CD14-positive monocyte (primary cell): ENCODE data around the gene DES. TPM values are rescaled to one million over a fixed set of nuclear protein-coding genes. Genes with fewer than 3 reads are reported as not detected.

Source experiments
- DNase-seq, 3 donors: peaks; one replicate each; pipeline ENCODE4 v3.0.0-alpha.2; 2011 to 2022
- H2AFZ ChIP-seq: 2 replicates; pipeline ENCODE4 v1.6.0; 2012; ENCODE audit warnings: mild to moderate bottlenecking, low read depth, low read length, inconsistent platforms; ENCODE audit not compliant: insufficient read depth, poor library complexity, severe bottlenecking
- H3K27ac ChIP-seq, 2 donors: 1 replicate in 1 of 2; 2 replicates in 1 of 2; pipeline ENCODE4 v1.5.1; 2012 to 2013; ENCODE audit warnings: low read length in 2 of 2, control low read depth in 1 of 2, inconsistent platforms in 1 of 2, low read depth in 1 of 2, mild to moderate bottlenecking in 1 of 2
- H3K27me3 ChIP-seq, 2 donors: one replicate each; pipeline versions ENCODE4 v1.6.0 to v1.6.1; 2011 to 2013; ENCODE audit warnings: low read length in 2 of 2; ENCODE audit not compliant: control insufficient read depth in 2 of 2, insufficient read depth in 2 of 2
- H3K36me3 ChIP-seq, 2 donors: replicated peaks in 1 of 2; 1 replicate in 1 of 2; 2 replicates in 1 of 2; pipeline versions ENCODE4 v1.5.1 to v1.6.1; 2012 to 2013; ENCODE audit warnings: low read length in 2 of 2, control low read depth in 1 of 2, inconsistent platforms in 1 of 2, mild to moderate bottlenecking in 1 of 2; ENCODE audit not compliant: insufficient read depth in 2 of 2, control insufficient read depth in 1 of 2
- H3K4me1 ChIP-seq, 2 donors: 1 replicate in 1 of 2; 2 replicates in 1 of 2; pipeline versions ENCODE4 v1.5.1 to v1.6.1; 2012 to 2013; ENCODE audit warnings: low read length in 2 of 2, control low read depth in 1 of 2, inconsistent platforms in 1 of 2, mild to moderate bottlenecking in 1 of 2, moderate library complexity in 1 of 2; ENCODE audit not compliant: insufficient read depth in 2 of 2, control insufficient read depth in 1 of 2
- H3K4me2 ChIP-seq: replicated peaks from 2 replicates; pipeline ENCODE3; 2012; ENCODE audit warnings: low read length, moderate library complexity, mild to moderate bottlenecking; ENCODE audit not compliant: poor library complexity, severe bottlenecking; ENCODE audit errors: extremely low read depth
- H3K4me3 ChIP-seq, 3 experiments: fragments of 200-600 bp in 1 of 3; sonication (generic) in 1 of 3; replicated peaks in 1 of 3; 1 replicate in 2 of 3; 2 replicates in 1 of 3; pipeline ENCODE4 v1.5.1; 2011 to 2013; ENCODE audit warnings: low read length in 3 of 3, mild to moderate bottlenecking in 3 of 3, control low read depth in 2 of 3, low read depth in 2 of 3, inconsistent platforms in 1 of 3, moderate library complexity in 1 of 3
- H3K79me2 ChIP-seq: 2 replicates; pipeline ENCODE4 v1.6.0; 2012; ENCODE audit warnings: mild to moderate bottlenecking, control low read depth, inconsistent platforms, low read length, moderate library complexity; ENCODE audit not compliant: insufficient read depth
- H3K9ac ChIP-seq: 2 replicates; pipeline ENCODE4 v1.6.0; 2017; ENCODE audit warnings: low read length, mild to moderate bottlenecking; ENCODE audit not compliant: insufficient read depth, poor library complexity, severe bottlenecking
- H3K9me3 ChIP-seq, 2 donors: replicated peaks in 1 of 2; 1 replicate in 1 of 2; 2 replicates in 1 of 2; pipeline versions ENCODE4 v1.5.1 to v1.6.1; 2012 to 2013; ENCODE audit warnings: low read length in 2 of 2, control low read depth in 1 of 2; ENCODE audit not compliant: control insufficient read depth in 1 of 2, insufficient read depth in 1 of 2
- H4K20me1 ChIP-seq: 2 replicates; pipeline ENCODE4 v1.6.0; 2012; ENCODE audit warnings: mild to moderate bottlenecking, low read length, control low read depth, moderate library complexity; ENCODE audit not compliant: insufficient read depth
- H3K27ac Mint-ChIP-seq, 7 donors: one replicate each; pipeline ENCODE4 v1.8.0; 2020; ENCODE audit warnings: mild to moderate bottlenecking in 7 of 7, mixed read lengths in 7 of 7, moderate library complexity in 6 of 7, inconsistent platforms in 2 of 7
- H3K27me3 Mint-ChIP-seq, 3 donors: one replicate each; pipeline ENCODE4 v1.8.0; 2021 to 2022; ENCODE audit warnings: low read depth in 3 of 3, mild to moderate bottlenecking in 3 of 3, mixed read lengths in 3 of 3, moderate library complexity in 3 of 3, inconsistent platforms in 1 of 3
- H3K36me3 Mint-ChIP-seq, 2 donors: one replicate each; pipeline ENCODE4 v1.8.0; 2020; ENCODE audit warnings: mixed read lengths in 2 of 2, inconsistent platforms in 1 of 2, mild to moderate bottlenecking in 1 of 2
- H3K4me1 Mint-ChIP-seq: one replicate; pipeline ENCODE4 v1.8.0; 2020; ENCODE audit warnings: mild to moderate bottlenecking, mixed read lengths
- H3K4me3 Mint-ChIP-seq, 2 donors: one replicate each; pipeline ENCODE4 v1.8.0; 2020; ENCODE audit warnings: mild to moderate bottlenecking in 2 of 2, mixed read lengths in 2 of 2, moderate library complexity in 1 of 2
- H3K9me3 Mint-ChIP-seq, 7 donors: one replicate each; pipeline ENCODE4 v1.8.0; 2020 to 2022; ENCODE audit warnings: mixed read lengths in 7 of 7, mild to moderate bottlenecking in 6 of 7, moderate library complexity in 6 of 7, inconsistent platforms in 2 of 7
- CTCF ChIP-seq: fragments of 200-600 bp; IDR thresholded peaks from one replicate; pipeline ENCODE4 v1.8.0; 2022; ENCODE audit warnings: antibody characterized with exemption, mild to moderate bottlenecking
- WGBS: methylation state at CpG from one replicate; pipeline ENCODE4 v1.1.5; 2013; ENCODE audit warnings: missing lambda C conversion rate; ENCODE audit not compliant: insufficient coverage; 5-methylcytosine and 5-hydroxymethylcytosine counted together
- intact Hi-C, 2 donors: fragments of 100-400 bp; cut with micrococcal nuclease; formaldehyde crosslinking; loops; one replicate each; pipeline versions ENCODE4 v1.15.0 to v1.15.1; 2023
- polyA plus RNA-seq, 3 donors: library from polyadenylated mRNA; depleted of rRNA in 1 of 3; unstranded in 2 of 3; stranded (reverse) in 1 of 3; fragments of 300-500 nt in 2 of 3; fragments of >200 nt in 1 of 3; fragmentation: Illumina TruSeq in 2 of 3; gene quantifications; 1 replicate in 2 of 3; 2 replicates in 1 of 3; pipeline ENCODE4 v1.2.3, GENCODE V29; 2012 to 2021

Gene DES
- polyA plus RNA-seq, 3 donors, result 2.4 to 4.0 (median 2.4) TPM

DNA sequence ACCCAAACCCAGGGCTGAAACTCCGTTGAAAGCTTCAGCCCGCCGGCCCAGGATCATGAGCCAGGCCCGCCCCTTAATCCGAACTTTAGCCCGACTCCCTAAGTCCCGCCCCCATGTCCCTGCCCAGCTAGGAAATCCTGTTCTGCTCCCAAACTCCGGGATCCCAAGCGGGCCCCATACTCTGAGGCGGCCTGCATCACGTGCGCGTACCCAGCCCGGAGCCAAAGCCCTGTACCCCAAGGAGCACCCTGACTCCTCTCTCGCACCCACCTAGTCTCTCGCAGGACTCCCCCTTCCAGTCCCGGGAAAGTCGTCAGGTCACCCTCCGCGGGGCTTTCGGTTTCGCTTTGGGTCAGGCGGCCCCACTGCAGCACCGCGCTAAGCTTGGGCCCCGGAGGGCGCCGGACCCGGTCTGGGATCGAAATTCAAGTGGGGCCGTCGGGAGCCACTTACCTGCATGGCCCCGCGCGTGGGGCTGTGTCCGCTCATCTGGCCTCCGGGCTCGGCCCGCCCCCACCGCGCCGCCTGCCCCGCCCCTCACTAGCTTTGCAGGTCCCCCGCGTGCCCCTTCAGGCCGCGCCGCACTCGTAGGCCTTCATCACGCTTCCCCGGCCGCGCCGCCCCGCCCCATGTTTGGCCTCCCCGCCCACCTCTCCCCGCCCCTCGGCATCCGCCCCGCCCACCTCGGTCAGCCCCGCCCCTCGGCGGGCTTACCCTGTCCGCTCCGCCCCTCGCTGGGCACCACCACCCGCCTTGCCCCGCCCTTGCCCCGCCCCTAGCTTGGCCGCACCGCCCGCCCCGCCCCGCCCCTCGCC, 30.7 kb upstream of the DES start, which contains the start of gene DNPEP:
Gene DNPEP (minus strand): TSS at position 607 of the 815 bp plus-strand sequence. CDS start 118 bp downstream, at position 489.
- H3K27ac ChIP-seq, result peak within 1 kb of the TSS; percentile 89
- no peak for TF ChIP-seq CTCF
- WGBS, result 0% methylated on average over 41 of the region's 76 CpGs
- H3K4me2 ChIP-seq, result peak within 1 kb of the TSS; percentile 93
- no peaks in the 10 kb centered on the region for H4K20me1 ChIP-seq
- peak within 1 kb of the TSS; percentile 86 for H3K9ac ChIP-seq
- Mint-ChIP-seq H3K36me3 (peaks cover 38 to 39% of the 10 kb centered on the region in 2 donors), H3K4me1 (peaks cover 21% of the 10 kb centered on the region), H3K9me3 (peaks cover 0 to 3% (median under 1%) of the 10 kb centered on the region in 7 donors), H3K27me3 (peaks cover 2 to 9% (median 3%) of the 10 kb centered on the region in 3 donors), H3K27ac (peak within 1 kb of the TSS; percentile 95 to 98 (median 97)), H3K4me3 (peak within 1 kb of the TSS; percentile 94 to 97)
- peak; percentile 84 to 93 (median 89) for DNase-seq
- peaks cover 35 to 39% of the 10 kb centered on the region in 2 donors for H3K36me3 ChIP-seq
- intact Hi-C loops, result loop anchor here (1.0 to 5.0 kb wide), 7 partner anchors 90 to 225 kb away; partner anchors contain the start of genes DNAJB2 (in 2 of the 2), GMPPA (in 2 of the 2), CHPF (in 1 of the 2) and NHEJ1 (in 1 of the 2)
- H3K27me3 ChIP-seq, result peaks cover 0 to 6% of the 10 kb centered on the region in 2 donors
- H3K4me1 ChIP-seq, result peaks cover 14 to 19% of the 10 kb centered on the region in 2 donors
- H2AFZ ChIP-seq, result peak within 1 kb of the TSS; percentile 86
- no peaks in the 10 kb centered on the region for H3K79me2 ChIP-seq
- H3K4me3 ChIP-seq, result peak within 1 kb of the TSS; percentile 74 to 97 (median 90)
- H3K9me3 ChIP-seq, result no peaks in the 10 kb centered on the region

- Mint-ChIP-seq H3K4me3 (peak overlapping the region; percentile 63 to 77), H3K27ac (peak overlapping the region; percentile 65 to 98 (median 93)), H3K9me3 (peaks cover 0 to 8% (median 3%) of the 10 kb centered on the region in 7 donors), H3K36me3 (peaks cover 30 to 31% of the 10 kb centered on the region in 2 donors), H3K4me1 (peaks cover 21% of the 10 kb centered on the region), H3K27me3 (peaks cover 6 to 12% (median 7%) of the 10 kb centered on the region in 3 donors)
- no peak overlapping the region for H3K9ac ChIP-seq
- H3K4me2 ChIP-seq, result peak overlapping the region; percentile 54
- DNase-seq, result peak; percentile 92 to 98 (median 97)
- peak; percentile 58 for TF ChIP-seq CTCF
- H3K9me3 ChIP-seq, result no peaks in the 10 kb centered on the region
- intact Hi-C loops, result loop anchor here (1.0 to 5.0 kb wide), 6 partner anchors 91 to 226 kb away; partner anchors contain the start of genes GMPPA (in 2 of the 2), CHPF (in 1 of the 2), NHEJ1 (in 1 of the 2) and STK11IP (in 1 of the 2)
- H3K27me3 ChIP-seq, result peaks cover 0 to 6% of the 10 kb centered on the region in 2 donors
- H3K79me2 ChIP-seq, result no peaks in the 10 kb centered on the region
- peaks cover 27 to 31% of the 10 kb centered on the region in 2 donors for H3K36me3 ChIP-seq
- peak overlapping the region in 1 of 2 donors; percentile 41 for H3K27ac ChIP-seq
- H4K20me1 ChIP-seq, result no peaks in the 10 kb centered on the region
- H2AFZ ChIP-seq, result peak overlapping the region; percentile 67
- WGBS, result under 1% methylated on average over 60 of the region's 78 CpGs
- peaks cover 14 to 19% of the 10 kb centered on the region in 2 donors for H3K4me1 ChIP-seq
- peak overlapping the region in 2 of 3 experiments; percentile 15 to 60 for H3K4me3 ChIP-seq
Observed at GRCh38 chr2:219388121-219388906, 29.9 kb upstream of the DES start.
